GM18870 (cell line): ENCODE data around the gene H3-3A.

Experiments used
- ATAC-seq: cut with Tn5 transposase; IDR thresholded peaks from one replicate; pipeline ENCODE4 v1.9.1; 2021; ENCODE audit warnings: moderate library complexity; ENCODE audit not compliant: unreplicated experiment

The H3-3A gene

GRCh38 chr1:226052061-226052460 lies 10.5 kb upstream of the H3-3A start:
- no peak for ATAC-seq

- no peak for ATAC-seq
Observed at GRCh38 chr1:226054519-226055327, 7.8 kb upstream of the H3-3A start.

GRCh38 chr1:226059709-226060108 lies 2.8 kb upstream of the H3-3A start:
- ATAC-seq: no peak

DNA sequence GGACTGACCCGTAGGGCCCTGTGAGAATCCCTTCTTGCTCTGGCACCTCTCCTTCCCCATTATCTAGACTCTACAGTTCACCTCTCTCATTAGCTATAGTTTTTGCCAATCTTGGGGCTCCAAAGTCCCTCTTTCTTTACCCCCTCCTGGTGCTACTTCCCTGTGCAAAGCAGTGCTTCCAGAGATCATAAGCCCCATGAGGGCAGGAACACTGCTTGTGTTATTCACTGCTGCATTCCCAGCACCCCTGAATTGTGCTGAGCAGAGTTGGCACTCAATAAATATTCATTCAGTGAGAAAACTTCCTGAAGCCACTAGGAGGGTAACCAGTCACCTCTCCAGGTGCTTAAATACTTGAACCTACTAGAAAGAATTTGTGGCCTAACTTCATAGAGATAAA lies 2.1 kb upstream of the H3-3A start:
- ATAC-seq: no peak

- ATAC-seq: no peak
Observed at GRCh38 chr1:226061068-226061840, 1.3 kb upstream of the H3-3A start.

GRCh38 chr1:226061841-226062557 lies 517 bp upstream of the H3-3A start:
- ATAC-seq: peak; percentile 31

DNA sequence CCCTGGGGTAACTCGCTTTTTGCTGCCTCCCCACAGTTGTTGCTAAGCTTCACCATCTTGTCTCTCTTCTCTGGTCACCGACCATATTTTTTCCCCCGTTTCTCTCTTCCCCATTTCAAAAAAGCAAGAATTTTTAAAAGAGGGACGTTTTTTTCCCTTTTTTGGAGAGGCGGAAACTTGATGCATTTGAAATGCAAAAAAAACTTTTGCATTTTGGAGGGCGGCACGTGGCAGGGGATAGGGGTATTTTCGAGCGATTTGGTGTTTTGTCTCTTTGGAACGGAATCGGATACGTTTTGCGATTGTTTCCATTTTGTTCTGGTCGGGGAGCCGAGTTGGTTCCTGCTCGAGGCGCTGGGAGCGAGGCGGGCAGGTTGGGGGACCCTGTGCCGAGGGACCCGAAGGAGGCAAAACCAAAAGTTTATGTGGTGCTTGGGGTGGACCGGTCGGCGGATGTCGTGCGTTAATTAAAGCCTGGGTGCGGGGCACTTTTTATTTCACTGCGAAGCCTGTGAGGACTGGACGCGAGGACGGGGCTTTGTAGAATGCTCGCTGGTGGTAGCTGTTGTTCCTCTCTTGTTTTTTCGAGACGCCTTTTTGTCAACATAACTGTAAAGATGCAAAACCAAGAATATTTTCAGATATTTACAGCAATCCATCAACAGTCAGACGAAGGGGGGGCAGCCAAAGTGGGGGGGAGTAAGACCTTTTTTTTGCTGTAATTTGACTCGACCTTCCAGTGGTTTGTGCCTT lies 884 bp downstream of the H3-3A start:
- no peak for ATAC-seq

DNA sequence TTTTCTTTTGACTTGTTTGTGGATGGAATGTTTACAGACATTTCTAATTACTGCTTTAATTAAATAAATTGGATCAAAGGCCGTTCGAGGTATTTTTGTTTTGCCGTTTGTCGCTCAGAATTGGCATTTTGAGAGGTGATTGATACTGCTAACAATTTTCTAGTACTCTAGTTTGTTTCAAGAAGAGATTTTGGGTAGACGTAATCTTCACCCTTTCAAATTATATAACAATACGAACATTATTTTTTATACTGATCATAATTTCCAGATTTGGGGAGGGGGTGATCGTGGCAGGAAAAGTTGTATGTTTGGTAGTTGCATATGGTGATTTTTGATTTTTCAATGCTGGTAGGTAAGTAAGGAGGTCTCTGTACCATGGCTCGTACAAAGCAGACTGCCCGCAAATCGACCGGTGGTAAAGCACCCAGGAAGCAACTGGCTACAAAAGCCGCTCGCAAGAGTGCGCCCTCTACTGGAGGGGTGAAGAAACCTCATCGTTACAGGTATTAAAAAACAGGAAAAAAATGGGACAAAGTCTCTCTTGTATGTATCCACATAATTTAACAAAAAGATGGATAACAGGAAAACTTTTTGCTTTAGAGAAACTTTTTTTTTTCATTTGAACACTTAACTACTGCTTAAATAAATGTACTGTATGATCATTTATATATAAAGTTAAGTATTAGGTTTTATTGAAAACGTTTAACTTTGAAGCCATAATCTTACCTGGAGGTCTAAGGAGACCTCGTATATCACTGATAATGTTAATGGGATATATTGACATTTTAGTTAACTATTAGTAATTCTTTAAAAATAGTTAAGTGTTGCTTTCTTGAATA lies 1.7 kb downstream of the H3-3A start:
- no peak for ATAC-seq

DNA sequence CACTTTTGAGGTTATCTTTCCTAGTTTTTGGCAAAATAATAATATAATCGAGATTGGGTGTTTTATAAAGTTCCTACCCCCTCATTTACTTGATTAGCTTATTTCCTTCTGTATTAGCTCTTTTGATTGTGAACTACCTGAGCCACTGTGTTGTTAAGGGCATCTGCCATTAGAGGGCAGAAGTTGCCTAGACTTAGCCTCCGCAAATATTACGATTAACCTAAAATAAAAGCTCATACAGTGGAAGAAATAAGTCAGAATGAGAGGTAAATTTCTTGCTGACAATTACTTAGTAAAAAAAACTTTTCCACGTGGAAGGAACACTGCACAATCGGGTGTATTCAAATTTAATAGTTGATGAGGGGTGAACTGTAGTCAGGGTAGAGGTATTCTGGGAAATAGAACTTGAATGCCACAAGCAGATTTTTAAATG lies 2.3 kb downstream of the H3-3A start:
- no peak for ATAC-seq

DNA sequence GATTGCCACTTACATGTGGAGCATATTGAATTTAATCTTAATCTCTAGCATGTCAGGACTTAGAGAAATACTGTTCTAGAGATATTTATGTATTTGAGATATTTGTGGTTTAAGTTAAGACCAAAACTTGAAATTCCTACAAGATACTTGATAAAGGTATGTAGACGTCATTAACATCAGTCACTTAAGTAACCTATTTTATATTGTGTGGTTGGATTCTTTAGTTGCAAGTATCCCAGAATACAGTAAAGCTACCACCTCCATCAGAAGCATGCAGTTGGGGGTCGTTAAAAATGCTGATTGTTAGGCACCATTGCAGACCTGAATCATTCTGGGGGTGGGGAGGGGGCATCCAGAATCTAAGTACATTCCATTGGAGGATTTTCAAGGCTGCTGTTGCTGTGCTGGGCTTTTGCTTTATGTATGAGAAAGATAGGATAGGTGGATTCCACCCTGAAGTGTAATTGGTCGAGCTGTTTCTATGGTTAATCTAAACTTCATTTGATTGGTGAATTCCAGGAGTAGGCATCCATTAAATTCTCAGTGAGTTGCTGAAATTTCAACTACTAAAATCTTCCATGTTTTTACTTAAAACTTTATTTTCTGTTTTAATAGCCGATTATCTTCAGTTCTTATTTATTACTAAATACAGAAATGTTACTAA lies 4.0 kb downstream of the H3-3A start:
- no peak for ATAC-seq

GRCh38 chr1:226069811-226070489 lies 7.4 kb downstream of the H3-3A start:
- no peak for ATAC-seq

DNA sequence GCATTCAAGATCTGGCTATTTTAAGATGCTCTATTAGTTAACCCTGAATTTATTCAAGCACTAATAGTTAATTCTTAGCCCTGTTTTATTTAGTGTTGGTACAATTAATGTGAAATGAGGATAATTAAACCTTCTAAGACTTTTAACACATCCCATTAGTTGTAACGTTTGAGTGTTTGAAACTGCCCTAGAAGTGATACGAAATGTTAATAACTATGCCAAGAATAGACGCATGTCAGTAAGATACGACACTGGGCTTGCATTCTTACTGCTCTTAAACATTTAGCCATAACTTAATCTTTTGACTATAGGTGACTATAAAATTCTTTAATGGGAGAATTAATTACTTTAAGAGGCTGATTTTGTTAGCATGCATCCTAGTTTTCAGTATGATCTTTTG lies 9.8 kb downstream of the H3-3A start:
- no peak for ATAC-seq

- ATAC-seq: no peak
Observed at GRCh38 chr1:226073184-226073950, 10.9 kb downstream of the H3-3A start.

DNA sequence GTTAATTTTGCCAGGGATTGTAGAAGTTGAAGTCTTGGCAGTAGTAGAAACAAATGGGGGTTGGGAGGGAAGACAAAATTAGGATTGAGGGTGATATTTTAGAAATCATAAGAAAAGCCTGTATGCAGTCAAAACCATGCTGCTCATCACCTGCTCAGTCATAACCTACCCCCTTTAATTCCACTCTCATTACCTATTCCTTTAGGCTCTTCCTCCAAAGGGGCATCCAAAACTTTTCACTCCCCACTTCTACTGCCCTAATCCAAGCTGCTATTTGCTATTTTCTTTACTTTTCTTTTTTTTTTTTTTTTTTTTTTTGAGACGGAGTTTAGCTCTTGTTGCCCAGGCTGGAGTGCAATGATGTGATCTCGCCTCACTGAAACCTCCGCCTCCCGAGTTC lies 11.5 kb downstream of the H3-3A start:
- ATAC-seq: no peak

GRCh38 chr1:226076378-226076777 lies 13.9 kb downstream of the H3-3A start:
- ATAC-seq: no peak

DNA sequence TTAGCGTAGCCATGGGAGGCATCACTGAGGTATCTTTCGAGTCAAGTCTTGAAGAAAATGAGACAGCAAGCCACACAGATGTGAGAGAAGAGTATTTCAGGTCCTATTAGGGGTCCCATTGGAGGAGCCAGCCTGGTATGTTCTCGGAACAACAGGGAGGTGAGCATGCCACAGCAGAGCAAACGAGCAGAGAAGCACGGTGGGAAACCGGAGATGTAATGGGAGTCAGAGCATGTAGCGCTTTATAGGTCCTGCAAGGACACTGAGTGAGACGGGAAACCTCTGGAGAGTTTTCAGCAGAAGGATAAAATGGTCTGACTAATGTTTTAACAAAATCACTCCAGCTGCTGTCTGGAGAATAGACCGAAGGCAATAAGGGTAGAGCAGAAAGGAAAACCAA lies 15.9 kb downstream of the H3-3A start:
- ATAC-seq: no peak

GRCh38 chr1:226082587-226082917 lies 20.0 kb downstream of the H3-3A start:
- ATAC-seq: no peak

GRCh38 chr1:226082959-226083301 lies 20.4 kb downstream of the H3-3A start:
- ATAC-seq: peak; percentile 11
